IMR-90 (cell line): Measurements from ENCODE around the gene PLCH2. TPM values are rescaled to one million over a fixed set of nuclear protein-coding genes. Genes with fewer than 3 reads are reported as not detected.

ENCODE experiments used
- ATAC-seq: fragments of 200-7000 bp; cut with Tn5 transposase; 2 replicates; pipeline ENCODE4 v1.9.1; 2020; ENCODE audit warnings: low read depth, mild to moderate bottlenecking, moderate library complexity
- BruUV-seq: library from RNA; stranded (reverse); fragments of 400-500 nt; replicated peaks from 2 replicates; lab custom pipeline; 2021; lab: Mats Ljungman, UMichigan
- CTCF ChIA-PET: fragments of 300-600 bp; formaldehyde crosslinking; extraction: SDS; loops from one replicate; lab custom pipeline; 2021; ENCODE audit warnings: antibody characterized with exemption; lab: Yijun Ruan, JAX
- POLR2A ChIA-PET: fragments of 300-600 bp; sonication (Branson Sonifier 250); formaldehyde crosslinking; loops from one replicate; lab custom pipeline; 2022; ENCODE audit warnings: antibody characterized with exemption; ENCODE audit not compliant: unreplicated experiment; lab: Charles Lee
- DNase-seq: peaks from one replicate; pipeline ENCODE4 v3.0.0; 2013
- H2AFZ ChIP-seq: replicated peaks from 2 replicates; pipeline ENCODE3; 2013; ENCODE audit warnings: low read length, mild to moderate bottlenecking; ENCODE audit not compliant: poor library complexity
- H2AK5ac ChIP-seq: 2 replicates; pipeline ENCODE4 v1.6.1; 2013; ENCODE audit warnings: low read depth, low read length, inconsistent platforms
- H2AK9ac ChIP-seq: replicated peaks from 2 replicates; pipeline ENCODE3; 2013; ENCODE audit warnings: mild to moderate bottlenecking, low read depth, low read length, moderate library complexity; ENCODE audit not compliant: poor library complexity
- H2BK120ac ChIP-seq: 2 replicates; pipeline ENCODE4 v1.6.1; 2013; ENCODE audit warnings: low read depth, low read length, inconsistent platforms
- H2BK15ac ChIP-seq: 3 replicates; pipeline ENCODE4 v1.6.1; 2013; ENCODE audit warnings: low read depth, low read length, inconsistent platforms
- H2BK20ac ChIP-seq: 2 replicates; pipeline ENCODE4 v1.6.1; 2013; ENCODE audit warnings: low read depth, mild to moderate bottlenecking, inconsistent platforms, low read length, moderate library complexity
- H2BK5ac ChIP-seq: 2 replicates; pipeline ENCODE4 v1.6.1; 2013; ENCODE audit warnings: mild to moderate bottlenecking, low read depth, low read length, inconsistent platforms; ENCODE audit not compliant: poor library complexity, severe bottlenecking
- H3K14ac ChIP-seq: replicated peaks from 2 replicates; pipeline ENCODE4 v1.6.1; 2013; ENCODE audit warnings: low read depth, low read length, inconsistent platforms
- H3K18ac ChIP-seq: 2 replicates; pipeline ENCODE4 v1.6.1; 2013; ENCODE audit warnings: low read depth, low read length, control low read depth
- H3K23ac ChIP-seq: 2 replicates; pipeline ENCODE4 v1.6.1; 2013; ENCODE audit warnings: low read depth, low read length, inconsistent platforms
- H3K27ac ChIP-seq: 2 replicates; pipeline ENCODE4 v1.5.1; 2013; ENCODE audit warnings: mild to moderate bottlenecking, control low read depth, low read length; ENCODE audit not compliant: insufficient read depth
- H3K27me3 ChIP-seq: 2 replicates; pipeline ENCODE4 v1.6.1; 2013; ENCODE audit warnings: low read length; ENCODE audit not compliant: control insufficient read depth, insufficient read depth
- H3K36me3 ChIP-seq: 2 replicates; pipeline ENCODE4 v1.6.1; 2013; ENCODE audit warnings: low read length, mixed read lengths; ENCODE audit not compliant: control insufficient read depth, insufficient read depth
- H3K4ac ChIP-seq: 2 replicates; pipeline ENCODE4 v1.6.1; 2013; ENCODE audit warnings: low read depth, low read length, inconsistent platforms
- H3K4me1 ChIP-seq: 2 replicates; pipeline ENCODE4 v1.6.1; 2013; ENCODE audit warnings: low read length, mixed read lengths; ENCODE audit not compliant: control insufficient read depth, insufficient read depth
- H3K4me2 ChIP-seq: 2 replicates; pipeline ENCODE4 v1.6.1; 2013; ENCODE audit warnings: low read depth, mild to moderate bottlenecking, control low read depth, low read length, moderate library complexity
- H3K4me3 ChIP-seq: 2 replicates; pipeline ENCODE4 v1.5.1; 2013; ENCODE audit warnings: low read depth, mild to moderate bottlenecking, control low read depth, low read length, moderate library complexity; ENCODE audit not compliant: insufficient read depth
- H3K56ac ChIP-seq: 2 replicates; pipeline ENCODE4 v1.6.1; 2013; ENCODE audit warnings: low read length, inconsistent platforms; ENCODE audit not compliant: insufficient read depth; ENCODE audit errors: extremely low read depth
- H3K79me1 ChIP-seq, 2 experiments: 2 replicates each; pipeline ENCODE4 v1.6.1; 2013; ENCODE audit warnings: low read length in 2 of 2, inconsistent platforms in 1 of 2, low read depth in 1 of 2
- H3K9ac ChIP-seq: 2 replicates; pipeline ENCODE4 v1.6.1; 2013; ENCODE audit warnings: low read depth, low read length, control low read depth
- H3K9me1 ChIP-seq: 2 replicates; pipeline ENCODE4 v1.6.1; 2013; ENCODE audit warnings: low read length, inconsistent platforms; ENCODE audit not compliant: insufficient read depth
- H3K9me3 ChIP-seq: 2 replicates; pipeline ENCODE4 v1.6.1; 2013; ENCODE audit warnings: low read length; ENCODE audit not compliant: control insufficient read depth, insufficient read depth
- H4K20me1 ChIP-seq: 2 replicates; pipeline ENCODE4 v1.6.1; 2013; ENCODE audit warnings: low read length, inconsistent platforms; ENCODE audit not compliant: insufficient read depth
- H4K5ac ChIP-seq: 2 replicates; pipeline ENCODE4 v1.6.1; 2013; ENCODE audit warnings: mild to moderate bottlenecking, low read depth, low read length, control low read depth
- H4K8ac ChIP-seq, 2 experiments: 2 replicates each; pipeline ENCODE4 v1.6.1; 2013; ENCODE audit warnings: low read depth in 2 of 2, low read length in 2 of 2, control low read depth in 1 of 2, inconsistent platforms in 1 of 2
- H4K91ac ChIP-seq: 2 replicates; pipeline ENCODE4 v1.6.1; 2013; ENCODE audit warnings: low read depth, low read length, inconsistent platforms; ENCODE audit not compliant: insufficient read depth
- CEBPB ChIP-seq: IDR thresholded peaks from 2 replicates; pipeline ENCODE4 v1.6.1; 2012; ENCODE audit warnings: low read depth, low read length, improper control_type of control experiment
- CHD1 ChIP-seq: IDR thresholded peaks from 2 replicates; pipeline ENCODE4 v1.6.1; 2012; ENCODE audit warnings: low read depth, low read length, improper control_type of control experiment
- CTCF ChIP-seq: conservative IDR thresholded peaks from 2 replicates; pipeline ENCODE4 v1.5.1; 2012; ENCODE audit warnings: mild to moderate bottlenecking, low read depth, low read length, improper control_type of control experiment
- ELK1 ChIP-seq: fragments of 150-350 bp; IDR thresholded peaks from 2 replicates; pipeline ENCODE4 v1.6.1; 2016; ENCODE audit warnings: low read depth, mild to moderate bottlenecking, low read length, moderate library complexity, borderline replicate concordance
- MAFK ChIP-seq: IDR thresholded peaks from 2 replicates; pipeline ENCODE4 v1.6.1; 2012; ENCODE audit warnings: low read depth, low read length, improper control_type of control experiment
- NFE2L2 ChIP-seq: fragments of 150-350 bp; IDR thresholded peaks from 2 replicates; pipeline ENCODE4 v1.6.1; 2016; ENCODE audit warnings: low read depth, mild to moderate bottlenecking, low read length
- POLR2A ChIP-seq: IDR thresholded peaks from 2 replicates; pipeline ENCODE4 v1.6.1; 2012; ENCODE audit warnings: mild to moderate bottlenecking, low read depth, low read length
- RCOR1 ChIP-seq: IDR thresholded peaks from 2 replicates; pipeline ENCODE4 v1.6.1; 2012; ENCODE audit warnings: mild to moderate bottlenecking, low read length, improper control_type of control experiment; ENCODE audit not compliant: insufficient replicate concordance
- RFX5 ChIP-seq: IDR thresholded peaks from 2 replicates; pipeline ENCODE4 v1.8.0; 2012; ENCODE audit warnings: low read depth, mild to moderate bottlenecking, low read length, moderate library complexity
- WGBS, 2 experiments: methylation state at CpG; one replicate each; pipeline versions ENCODE4 v1.1.5 to v1.1.7; 2013; ENCODE audit warnings: missing lambda C conversion rate in 2 of 2; ENCODE audit not compliant: insufficient read length in 1 of 2; ENCODE audit errors: extremely low coverage in 2 of 2; 5-methylcytosine and 5-hydroxymethylcytosine counted together
- dilution Hi-C: fragments of 300-500 bp; cut with HindIII; formaldehyde crosslinking; loops from one replicate; pipeline ENCODE4 v1.14.3; 2018; ENCODE audit warnings: low sequenced_read_pairs; ENCODE audit not compliant: unreplicated experiment
- in situ Hi-C: fragments of 300-500 bp; cut with MboI; formaldehyde crosslinking; loops from 3 replicates; pipeline ENCODE4 v1.14.3; 2019; ENCODE audit warnings: low sequenced_read_pairs, inconsistent platforms, mixed read lengths
- intact Hi-C: fragments of 100-400 bp; cut with micrococcal nuclease; formaldehyde crosslinking; loops from 2 replicates; pipeline ENCODE4 v1.10.0; 2022
- polyA plus RNA-seq, 3 experiments: library from polyadenylated mRNA; depleted of rRNA; stranded (reverse); fragments of >200 nt; gene quantifications; 2 replicates each; pipeline ENCODE4 v1.2.3, GENCODE V29; 2012; ENCODE audit warnings: low replicate concordance in 1 of 3
- total RNA-seq: library from RNA; depleted of rRNA; stranded (reverse); fragments of >200 nt; gene quantifications from 2 replicates; pipeline ENCODE4 v1.2.3, GENCODE V29; 2012
- TF ChIP-seq, protein P1 (sequence below): fragments of 150-350 bp; IDR thresholded peaks from 2 replicates; pipeline ENCODE4 v1.6.1; 2017; ENCODE audit warnings: mild to moderate bottlenecking, antibody characterized with exemption, low read length, low read depth

PLCH2 gene
- total and polyA plus RNA-seq, 2 of the 4 experiments (the other 2 are of a cell fraction) = 0.18 to 1.9 TPM

GRCh38 chr1:2435746-2436355 lies 40.2 kb upstream of the PLCH2 start:
- Histone ChIP-seq H3K23ac (no peak overlapping the region), H3K27ac (no peak overlapping the region), H4K91ac (no peak overlapping the region), H3K4ac (no peak overlapping the region), H3K9ac (no peak overlapping the region), H2BK5ac (no peak overlapping the region), H4K8ac (no peak overlapping the region), H2AFZ (no peak overlapping the region), H2BK15ac (no peak overlapping the region), H2AK5ac (no peak overlapping the region), H4K5ac (no peak overlapping the region), H3K9me3 (no peaks in the 10 kb centered on the region), H3K36me3 (no peaks in the 10 kb centered on the region), H3K9me1 (no peaks in the 10 kb centered on the region), H3K18ac (no peak overlapping the region), H3K4me2 (no peak overlapping the region), H3K79me1 (no peaks in the 10 kb centered on the region), H3K56ac (no peak overlapping the region), H3K4me3 (no peak overlapping the region), H3K27me3 (peaks cover 50% of the 10 kb centered on the region), H2AK9ac (no peak overlapping the region), H3K4me1 (no peaks in the 10 kb centered on the region), H4K20me1 (no peaks in the 10 kb centered on the region; the same call in 1 of the 2 replicates), H2BK20ac (no peak overlapping the region), H2BK120ac (no peak overlapping the region), H3K14ac (no peak overlapping the region)
- TF ChIP-seq, protein P1, sequence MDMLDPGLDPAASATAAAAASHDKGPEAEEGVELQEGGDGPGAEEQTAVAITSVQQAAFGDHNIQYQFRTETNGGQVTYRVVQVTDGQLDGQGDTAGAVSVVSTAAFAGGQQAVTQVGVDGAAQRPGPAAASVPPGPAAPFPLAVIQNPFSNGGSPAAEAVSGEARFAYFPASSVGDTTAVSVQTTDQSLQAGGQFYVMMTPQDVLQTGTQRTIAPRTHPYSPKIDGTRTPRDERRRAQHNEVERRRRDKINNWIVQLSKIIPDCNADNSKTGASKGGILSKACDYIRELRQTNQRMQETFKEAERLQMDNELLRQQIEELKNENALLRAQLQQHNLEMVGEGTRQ = no peak
- no peak for TF ChIP-seq ELK1
- TF ChIP-seq POLR2A = no peak
- no peak for TF ChIP-seq CTCF
- no peak for TF ChIP-seq MAFK
- no peak for TF ChIP-seq CHD1
- no peak for TF ChIP-seq RCOR1
- no peak for TF ChIP-seq NFE2L2
- no peak for TF ChIP-seq RFX5
- no peak for TF ChIP-seq CEBPB
- BruUV-seq = no TSS peak
- WGBS, 2 experiments = 50% methylated on average over 1 of the region's 2 CpGs; no CpG with 5 or more reads in 1 of the 2 experiments
- in situ Hi-C loops (loop anchor here (25.0 kb wide), 1 partner anchor 626 kb away; the partner anchor contains the start of gene PRDM16), dilution Hi-C loops (no loop called here), intact Hi-C loops (no loop called here)
- CTCF ChIA-PET = no interaction called here
- ATAC-seq (no peak), DNase-seq (no peak)
- POLR2A ChIA-PET = no interaction called here
